C1 segment of cervical spinal cord (tissue), 14 donors: ENCODE data around the gene ZFP36L1.

Experiments
- DNase-seq, 14 donors: peaks; one replicate each; lab custom pipeline; 2025; lab: John Stamatoyannopoulos, UW

ZFP36L1 gene

DNA sequence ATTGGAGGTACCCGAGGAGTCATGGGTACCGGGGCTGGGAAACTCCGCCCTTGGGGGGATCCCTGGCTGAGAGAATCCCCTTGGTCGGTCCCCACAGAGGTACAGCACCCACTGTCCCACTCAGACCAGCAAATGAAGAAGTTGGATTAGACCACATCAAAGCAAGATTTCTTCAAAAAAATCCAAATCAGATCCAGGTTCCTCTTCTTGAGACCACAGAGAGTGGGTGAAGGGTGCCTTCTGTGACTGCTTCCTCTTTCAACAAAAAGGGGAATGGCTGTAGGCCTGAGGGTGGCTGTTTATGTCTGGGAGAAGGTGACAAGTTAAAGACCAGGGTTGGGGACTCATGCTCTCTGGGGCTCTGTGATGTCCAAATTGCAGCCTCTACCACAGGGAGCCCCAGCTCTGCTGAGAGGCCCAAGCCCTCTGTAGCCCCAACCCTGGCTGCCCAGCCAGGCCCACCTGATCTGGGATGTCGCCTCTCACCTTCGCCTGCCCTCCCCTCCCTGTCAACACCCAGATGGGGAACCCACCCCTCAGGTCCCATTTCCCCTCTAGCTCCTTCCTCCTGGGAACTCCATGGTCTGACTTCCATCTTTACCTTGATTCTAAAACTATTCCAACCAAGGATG, 50.9 kb downstream of the ZFP36L1 start:
- peak in 4 of 14 donors; percentile 9 to 19 (median 14) for DNase-seq

DNA sequence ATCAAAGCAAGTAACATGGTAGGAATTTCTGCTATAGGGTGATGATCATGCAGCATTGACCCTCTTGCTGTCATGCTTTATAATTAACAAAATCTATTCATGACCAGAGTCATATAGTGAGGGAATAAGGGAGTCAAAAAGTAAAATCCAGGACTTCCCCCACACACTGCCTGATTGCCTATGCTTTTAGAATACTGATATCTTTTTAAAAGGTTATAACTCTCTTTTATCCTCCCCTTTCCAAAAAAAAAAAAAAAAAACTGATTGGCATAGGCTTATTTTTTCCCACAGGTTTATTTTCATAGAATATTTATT, 51.4 kb downstream of the ZFP36L1 start:
- DNase-seq: no peak

DNA sequence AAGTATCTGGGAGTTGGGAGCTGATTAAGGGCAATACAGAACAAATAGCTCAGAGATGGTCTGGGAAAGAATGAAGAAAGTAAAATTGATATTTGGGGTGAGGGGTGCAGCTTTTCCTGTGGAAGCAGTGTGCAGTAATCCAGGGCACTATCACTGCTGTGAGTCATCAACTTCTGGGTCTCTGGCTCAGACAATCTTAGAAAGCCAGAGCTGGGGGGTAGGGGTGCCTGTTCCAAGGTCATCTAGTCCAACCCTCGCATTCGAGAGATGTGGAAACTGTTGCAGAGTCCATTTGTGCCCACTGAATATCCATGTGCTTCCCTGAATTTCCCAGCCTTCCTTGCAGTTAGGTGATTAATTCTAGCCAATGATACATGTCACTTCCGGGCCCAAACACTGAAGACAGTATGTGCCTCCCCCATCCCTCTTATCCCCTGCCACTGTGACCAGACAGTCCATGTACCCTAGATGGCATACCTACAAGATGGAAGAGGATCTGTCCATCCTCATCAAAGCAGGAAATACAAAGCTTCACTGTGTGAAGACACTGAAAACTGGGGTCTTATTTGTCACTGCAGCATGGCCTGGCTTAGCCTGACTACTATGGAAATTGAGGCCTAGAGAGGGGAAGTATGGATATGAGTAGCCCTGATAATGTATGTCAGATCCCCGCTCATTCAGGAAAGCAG, 51.9 kb downstream of the ZFP36L1 start:
- DNase-seq: no peak

DNA sequence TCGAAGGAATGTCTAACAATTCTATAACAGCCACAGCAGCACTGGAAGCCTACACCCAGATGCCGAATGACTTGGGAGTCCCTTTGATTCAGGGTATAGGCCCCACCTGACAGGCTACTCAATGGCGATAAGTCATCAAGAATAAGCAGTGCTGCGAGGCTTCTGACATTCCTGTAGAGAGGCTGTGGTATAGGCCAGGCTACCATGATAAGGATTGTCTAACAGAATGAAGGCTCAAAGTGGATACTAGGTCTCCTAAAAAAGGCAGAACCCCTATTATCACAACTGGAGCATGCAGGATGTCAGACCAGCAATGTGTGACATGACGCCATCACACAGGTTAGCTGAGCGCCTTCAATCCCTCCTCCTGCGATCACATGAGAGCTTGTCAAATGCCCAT, 53.2 kb downstream of the ZFP36L1 start:
- DNase-seq: no peak

DNA sequence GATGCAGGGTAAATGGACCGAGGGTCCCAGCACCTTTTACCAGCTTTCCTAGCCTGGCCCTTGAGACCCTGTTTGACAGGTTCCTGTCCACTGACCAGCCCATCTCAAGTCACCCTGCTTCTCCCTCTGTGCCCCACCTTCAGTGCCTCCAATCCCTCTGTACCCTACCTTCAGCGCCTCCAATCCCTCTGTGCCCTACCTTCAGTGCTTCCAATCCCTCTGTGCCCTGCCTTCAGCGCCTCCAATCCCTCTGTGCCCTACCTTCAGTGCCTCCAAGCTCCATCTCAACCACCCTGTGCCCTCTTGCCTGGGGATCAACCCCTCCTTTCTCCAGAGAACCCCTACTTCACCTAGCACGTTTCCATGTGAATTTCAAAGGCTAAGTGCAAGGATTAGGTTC, 54.3 kb downstream of the ZFP36L1 start:
- no peak for DNase-seq
